Stimulated activated CD4-positive, alpha-beta T cell treated with anti-CD3 and anti-CD28 coated beads, TNF-alpha, amount 100 ng/mL, for 1 hour (primary cell): ENCODE measurements around the gene HP1BP3.

Experiments
- DNase-seq, 3 donors: peaks; one replicate each; pipeline ENCODE4 v3.0.0-alpha.2; 2020; ENCODE audit warnings: low read depth in 3 of 3, low spot score in 1 of 3

HP1BP3 gene

DNA sequence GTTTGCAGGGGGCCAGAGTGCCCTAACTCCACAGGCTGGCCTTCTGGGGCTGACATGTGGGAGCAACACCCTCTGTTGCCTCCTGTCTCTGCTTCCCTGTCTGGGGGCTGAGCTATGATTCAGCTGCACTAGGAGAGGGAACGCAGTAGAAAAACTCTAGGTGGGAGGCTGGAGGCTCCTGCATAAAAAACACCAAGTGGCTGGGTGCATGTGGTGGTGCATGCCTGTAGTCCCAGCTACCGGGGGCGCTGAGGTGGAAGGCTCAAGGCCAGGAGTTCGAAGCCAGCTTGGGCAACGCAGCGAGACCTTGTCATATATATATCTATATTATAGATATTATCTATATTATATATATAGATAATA lies 74.9 kb downstream of the HP1BP3 start:
- DNase-seq = no peak

- no peak for DNase-seq
Measured at GRCh38 chr1:20711285-20712214, 75.6 kb downstream of the HP1BP3 start.

- DNase-seq = no peak
Measured at GRCh38 chr1:20710469-20711284, 76.4 kb downstream of the HP1BP3 start.

- DNase-seq = no peak
Measured at GRCh38 chr1:20709868-20710267, 77.2 kb downstream of the HP1BP3 start.

- DNase-seq = no peak
Measured at GRCh38 chr1:20708891-20709290, 78.2 kb downstream of the HP1BP3 start.

DNA sequence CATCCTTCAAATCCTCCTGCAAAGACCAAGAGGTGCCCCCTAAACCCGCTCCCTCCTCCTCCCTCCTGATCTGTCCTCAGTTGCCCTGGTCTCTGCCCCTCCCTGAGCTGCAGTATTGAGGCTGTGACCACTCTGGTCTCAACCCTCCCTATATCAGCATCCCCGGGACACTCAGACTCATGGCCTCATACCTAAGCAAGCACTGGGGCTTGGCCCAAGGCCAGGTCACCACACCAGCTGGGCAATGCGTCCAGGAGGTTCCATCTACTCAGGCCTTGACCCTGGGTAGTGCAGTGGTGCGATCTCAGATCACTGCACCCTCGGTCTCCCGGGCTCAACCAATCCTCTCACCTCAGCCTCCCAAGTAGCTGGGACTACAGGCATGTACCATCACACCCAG lies 79.0 kb downstream of the HP1BP3 start:
- DNase-seq = no peak

DNA sequence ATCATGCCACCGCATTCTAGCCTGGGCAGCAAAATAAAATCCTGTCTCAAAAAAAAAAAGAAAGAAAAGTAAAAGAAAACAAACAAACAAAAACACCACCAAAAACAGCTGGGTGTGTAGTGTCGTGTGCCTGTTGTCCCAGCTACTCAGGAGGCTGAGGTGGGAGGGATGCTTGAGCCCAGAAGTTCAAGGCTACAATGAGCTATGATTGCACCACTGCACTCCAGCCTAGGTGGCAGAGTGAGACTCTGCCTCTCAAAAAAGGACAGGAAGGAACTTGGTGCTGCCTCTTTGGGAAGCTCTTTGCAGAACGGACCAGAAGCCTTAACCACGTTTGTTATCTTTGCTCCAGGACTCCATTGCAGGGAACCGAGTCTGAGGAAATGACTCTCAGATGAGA lies 80.3 kb downstream of the HP1BP3 start:
- no peak for DNase-seq

- DNase-seq = no peak
Measured at GRCh38 chr1:20705203-20705755, 81.8 kb downstream of the HP1BP3 start.

DNA sequence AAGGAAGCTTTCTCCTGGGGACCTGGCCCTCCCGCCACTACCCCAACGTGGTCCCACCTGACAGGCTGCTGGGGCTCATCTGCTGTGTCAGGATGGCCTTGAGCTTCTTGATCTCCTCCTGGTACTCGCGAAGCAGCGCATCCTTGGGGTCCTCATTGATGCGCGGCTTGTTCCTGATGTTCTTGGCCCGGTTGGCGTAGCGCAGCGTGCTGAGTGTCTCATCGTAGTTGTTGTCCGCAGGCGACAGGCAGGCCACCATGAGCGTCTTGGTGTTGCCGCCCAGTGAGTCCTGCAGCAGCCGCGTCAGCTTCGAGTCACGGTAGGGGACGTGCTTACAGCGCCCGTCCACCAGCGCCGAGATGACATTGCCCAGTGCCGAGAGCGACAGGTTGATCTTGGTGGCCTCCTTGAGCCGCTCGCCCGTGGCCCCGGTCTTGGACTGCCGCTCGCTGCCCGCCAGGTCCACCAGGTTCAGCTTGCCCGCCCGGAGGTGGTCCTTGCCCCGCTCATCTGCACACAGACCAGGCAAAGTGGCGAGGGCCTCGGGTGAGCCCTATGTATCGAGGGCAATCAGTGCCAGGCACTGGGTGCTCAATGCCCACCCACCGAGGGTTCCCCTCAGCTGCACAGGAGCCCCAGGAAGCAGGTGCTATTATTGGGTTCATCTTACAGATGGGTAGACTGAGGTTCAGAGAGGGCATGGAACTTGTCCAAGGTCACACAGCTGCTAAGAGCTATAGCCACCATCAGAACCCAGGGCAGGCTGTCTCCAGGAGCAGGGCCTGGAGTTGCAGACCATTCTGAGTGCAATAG lies 82.5 kb downstream of the HP1BP3 start:
- DNase-seq = no peak

DNA sequence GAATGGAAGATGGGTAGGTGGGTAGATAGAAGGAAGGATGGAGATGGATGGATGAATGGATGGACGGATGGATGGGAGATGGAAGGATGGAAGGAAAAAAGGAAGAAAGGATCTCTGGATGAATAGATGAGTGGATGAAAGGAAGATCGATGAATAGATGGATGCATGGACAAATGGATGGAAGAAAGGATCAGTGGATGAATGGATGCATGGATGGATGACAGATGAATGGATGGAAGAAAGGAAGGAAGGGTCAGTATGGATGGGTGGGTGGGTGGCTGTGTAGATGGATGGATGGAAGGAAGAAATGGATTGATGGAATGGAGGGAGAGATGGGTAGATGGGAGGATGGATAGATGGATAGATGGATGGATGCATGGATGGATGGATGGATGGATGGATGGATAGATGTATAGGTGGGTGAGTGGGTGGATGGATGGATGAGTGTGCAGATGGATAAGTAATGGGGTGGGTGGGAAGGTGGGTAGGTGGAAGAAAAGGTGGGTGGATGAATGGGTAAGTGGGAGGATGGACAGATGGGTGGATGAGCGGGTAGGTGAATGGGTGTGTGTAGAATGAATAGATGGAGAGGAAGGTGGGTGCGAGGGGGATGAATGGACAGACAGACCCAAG lies 83.9 kb downstream of the HP1BP3 start:
- DNase-seq = no peak

DNA sequence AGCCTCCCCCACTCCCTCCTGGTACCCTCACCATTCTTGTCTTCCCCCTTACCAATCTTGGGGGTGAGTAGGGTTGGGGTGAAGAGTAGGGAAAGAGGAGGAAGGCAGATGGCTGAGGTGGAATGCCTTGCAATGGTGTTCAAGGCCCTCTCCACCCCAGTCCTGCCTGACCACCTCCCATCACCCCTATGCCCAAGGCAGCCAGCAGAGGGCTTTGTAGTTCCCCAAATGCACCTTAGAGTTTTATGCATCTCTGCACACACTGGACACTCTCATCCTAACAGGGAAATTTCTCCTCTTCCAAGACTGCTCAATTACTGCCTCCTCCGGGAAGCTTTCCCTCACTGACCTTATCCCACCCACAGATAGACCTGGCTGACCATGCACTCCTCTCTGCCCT lies 84.7 kb downstream of the HP1BP3 start:
- no peak for DNase-seq

DNA sequence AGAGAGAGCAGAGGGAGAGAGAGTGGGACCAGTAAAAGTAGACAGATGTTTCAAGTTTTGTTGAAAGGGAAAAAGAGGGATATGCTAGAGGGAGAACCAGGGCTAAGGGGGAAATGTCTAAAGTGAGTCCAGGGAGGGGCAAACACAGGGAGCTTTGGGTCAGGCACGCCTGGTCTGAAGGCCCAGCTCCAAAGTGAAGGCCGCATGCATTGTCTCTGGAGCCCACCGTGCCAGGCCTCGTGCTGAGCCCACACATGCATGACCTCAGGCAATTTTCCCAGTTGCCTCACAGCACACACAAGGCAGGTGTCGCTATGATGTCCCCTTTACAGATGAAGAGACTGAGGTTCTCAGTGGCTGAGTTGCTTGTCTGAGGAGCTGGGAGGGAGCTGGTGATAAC lies 85.3 kb downstream of the HP1BP3 start:
- no peak for DNase-seq

GRCh38 chr1:20701446-20701845 lies 85.7 kb downstream of the HP1BP3 start:
- DNase-seq = no peak

DNA sequence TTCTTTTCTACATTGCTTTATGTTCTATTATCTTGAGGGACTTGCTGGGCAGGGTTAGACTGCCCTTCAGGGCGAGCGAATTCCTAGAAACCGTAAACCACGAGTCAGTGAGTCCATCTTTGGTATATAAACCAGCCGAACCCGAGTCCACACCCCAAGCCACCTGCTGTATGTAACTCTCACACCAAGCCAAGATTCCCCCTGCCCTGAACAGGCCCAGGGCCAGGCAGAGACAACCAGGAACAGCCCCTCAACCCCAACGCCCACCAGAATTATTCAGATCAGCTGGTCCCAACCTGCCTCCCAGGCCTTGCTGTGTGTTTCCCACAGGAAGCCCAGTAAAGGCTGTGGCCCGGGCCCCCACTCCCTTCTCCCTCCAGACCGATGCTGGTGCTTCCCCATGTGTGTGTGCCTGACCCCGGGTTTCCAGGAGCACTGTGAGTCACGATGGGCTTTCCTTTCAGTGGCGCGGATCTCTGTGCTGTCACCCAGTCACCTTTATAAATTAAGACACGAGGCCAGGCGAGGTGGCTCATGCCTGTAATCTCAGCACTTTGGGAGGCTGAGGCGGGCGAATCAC lies 86.4 kb downstream of the HP1BP3 start:
- no peak for DNase-seq

GRCh38 chr1:20699558-20699957 lies 87.5 kb downstream of the HP1BP3 start:
- DNase-seq = no peak

DNA sequence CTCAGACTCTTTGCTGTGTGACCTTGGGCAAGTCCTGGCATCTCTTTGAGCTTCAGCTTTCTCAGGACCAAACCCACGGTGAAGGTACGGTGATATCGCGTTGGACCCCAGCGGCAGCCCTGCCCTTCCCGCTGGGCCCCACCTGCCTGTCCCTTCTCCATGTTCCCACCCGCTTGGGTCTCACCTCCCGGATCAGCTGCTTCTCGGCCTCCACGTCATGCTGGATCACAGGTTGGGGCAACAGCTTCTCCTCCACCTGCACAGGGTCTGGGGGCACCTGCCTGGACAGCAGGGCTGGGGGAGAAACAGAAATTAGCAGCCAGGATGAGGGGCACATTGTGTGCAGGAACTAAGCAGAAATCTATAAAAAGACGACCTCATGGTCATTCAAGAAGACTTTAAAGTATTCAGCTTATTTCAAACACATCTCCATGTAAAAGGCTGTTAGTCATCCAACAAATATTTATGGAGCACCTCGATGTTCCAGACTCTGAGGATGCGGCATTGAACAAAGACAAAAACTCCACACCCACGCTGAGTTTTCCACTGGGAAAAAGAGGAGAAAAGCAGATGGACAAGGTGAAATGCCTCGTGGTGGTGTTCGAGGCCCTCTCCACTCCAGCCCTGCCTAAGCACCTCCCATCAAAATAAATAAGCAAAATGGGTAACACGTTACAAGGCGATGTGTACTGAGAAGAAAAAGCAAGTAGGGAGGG lies 88.8 kb downstream of the HP1BP3 start:
- no peak for DNase-seq

DNA sequence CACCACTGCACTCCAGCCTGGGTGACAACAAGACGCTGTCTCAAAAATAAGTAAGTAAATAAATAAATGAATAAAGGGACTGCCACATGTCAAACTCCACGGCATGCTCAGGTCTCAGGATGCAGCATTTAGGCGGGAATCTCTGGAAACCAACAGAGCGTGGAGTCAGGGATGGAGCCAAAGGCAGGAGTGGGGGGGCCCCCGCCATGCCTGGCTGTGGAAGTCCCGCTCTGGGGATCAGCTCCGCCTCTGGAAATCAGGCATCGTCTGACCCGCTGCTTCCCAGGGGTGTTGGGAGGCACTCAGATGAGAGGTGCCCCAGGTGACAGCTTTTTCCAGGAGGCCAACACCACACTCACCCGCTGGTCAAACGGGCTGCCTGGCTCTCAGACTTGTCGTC lies 89.5 kb downstream of the HP1BP3 start:
- DNase-seq = no peak

DNA sequence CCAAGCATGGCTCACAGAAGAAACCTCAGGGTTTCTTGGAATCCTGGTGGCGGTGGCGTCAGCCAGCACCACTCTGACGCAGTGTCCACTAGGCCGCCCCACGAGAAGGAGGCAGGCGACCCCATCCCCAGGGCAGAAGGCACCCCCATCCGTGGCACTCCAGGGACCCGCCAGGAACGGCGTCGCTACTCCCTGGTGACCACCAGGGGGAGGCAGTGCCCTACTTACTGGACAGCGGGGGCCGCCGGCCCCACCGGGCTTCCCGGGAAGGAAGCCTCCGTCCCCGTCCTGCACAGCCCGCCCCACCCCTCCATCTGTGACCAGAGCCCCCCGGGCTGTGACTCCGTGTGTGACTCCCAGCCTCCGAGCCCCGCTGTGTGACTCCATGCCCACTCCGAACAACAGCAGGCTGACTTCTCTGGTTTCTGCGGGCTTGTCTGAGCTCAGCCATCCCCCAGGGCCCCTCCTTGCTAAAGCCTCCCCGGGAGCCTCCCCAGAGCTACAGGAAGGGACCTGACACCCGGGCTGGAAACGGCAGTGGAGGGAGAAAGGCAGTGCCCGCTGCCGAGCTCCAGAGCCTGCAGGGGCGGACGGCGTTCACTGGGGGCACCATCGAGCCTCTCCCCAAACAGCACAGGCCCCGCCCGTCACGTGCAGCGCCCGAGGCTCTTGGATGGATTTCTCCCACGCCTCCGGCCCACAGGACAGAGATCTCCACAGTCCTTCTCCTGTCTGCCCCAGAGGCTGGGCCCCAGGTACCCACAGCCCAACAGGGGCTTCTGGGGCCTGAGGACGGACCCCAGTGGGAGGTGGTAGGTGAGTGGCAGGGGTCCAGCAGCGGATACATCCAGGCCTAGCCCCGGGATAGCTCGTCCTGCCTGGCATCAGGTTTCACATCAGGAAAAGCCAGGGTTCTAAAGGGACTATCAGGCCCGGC lies 90.4 kb downstream of the HP1BP3 start:
- peak; percentile 13 to 61 (median 54) for DNase-seq

GRCh38 chr1:20695515-20695914 lies 91.6 kb downstream of the HP1BP3 start:
- no peak for DNase-seq
